ENCODE measurements around the gene MORN2. TPM values are rescaled to one million over a fixed set of nuclear protein-coding genes. Genes with fewer than 3 reads are reported as not detected.

MORN2 gene
- total RNA-seq, 1 donor from 2014 or later = 42.9 TPM

DNA sequence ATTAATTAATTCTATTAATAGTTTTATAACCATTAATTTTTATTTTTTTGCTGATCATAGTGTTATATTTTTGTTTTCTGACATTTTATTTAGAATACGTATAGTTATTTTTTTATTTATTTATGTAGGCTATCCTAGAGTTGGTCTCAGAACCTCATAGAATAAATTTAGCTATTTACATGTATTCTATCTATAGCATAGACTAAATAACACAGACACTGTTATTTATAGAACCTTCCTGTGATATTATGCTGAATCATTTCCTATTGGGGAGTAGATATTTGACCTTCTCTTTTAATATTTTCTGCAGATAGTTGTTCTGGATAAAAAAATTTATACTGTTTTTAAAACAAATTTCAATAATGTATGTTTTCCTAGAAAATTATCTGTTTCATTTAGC, 34.1 kb downstream of the MORN2 start:
- Histone ChIP-seq H3K9me3 (ENCODE audit: low read depth) (no peaks in the 10 kb centered on the region), H3K4me1 (no peaks in the 10 kb centered on the region), H3K36me3 (no peaks in the 10 kb centered on the region), H4K20me1 (ENCODE audit: low read depth) (no peaks in the 10 kb centered on the region), H3K79me2 (ENCODE audit: low read depth) (no peaks in the 10 kb centered on the region), H3K4me2 (no peak overlapping the region), H3K27ac (no peak overlapping the region), H3K9ac (no peak overlapping the region), H3F3A (ENCODE audit: low read depth) (no peaks in the 10 kb centered on the region), H3K27me3 (no peaks in the 10 kb centered on the region), H2AFZ (replicated peaks) (no peak overlapping the region), H3K4me3 (no peak overlapping the region)
- no peaks in the 10 kb centered on the region for H3K4me1 Mint-ChIP-seq
- peaks cover under 1% of the 10 kb centered on the region for H3K27me3 Mint-ChIP-seq (ENCODE audit: insufficient read depth, low read depth)
- no peaks in the 10 kb centered on the region for H3K9me3 Mint-ChIP-seq
- H3K4me3 Mint-ChIP-seq = no peak overlapping the region
- TF ChIP-seq EZH2phosphoT487 (IDR thresholded peaks at IDR 0.05) = no peak
- TF ChIP-seq EZH2 (IDR thresholded peaks at IDR 0.05) = no peak
- TF ChIP-seq, protein P1, sequence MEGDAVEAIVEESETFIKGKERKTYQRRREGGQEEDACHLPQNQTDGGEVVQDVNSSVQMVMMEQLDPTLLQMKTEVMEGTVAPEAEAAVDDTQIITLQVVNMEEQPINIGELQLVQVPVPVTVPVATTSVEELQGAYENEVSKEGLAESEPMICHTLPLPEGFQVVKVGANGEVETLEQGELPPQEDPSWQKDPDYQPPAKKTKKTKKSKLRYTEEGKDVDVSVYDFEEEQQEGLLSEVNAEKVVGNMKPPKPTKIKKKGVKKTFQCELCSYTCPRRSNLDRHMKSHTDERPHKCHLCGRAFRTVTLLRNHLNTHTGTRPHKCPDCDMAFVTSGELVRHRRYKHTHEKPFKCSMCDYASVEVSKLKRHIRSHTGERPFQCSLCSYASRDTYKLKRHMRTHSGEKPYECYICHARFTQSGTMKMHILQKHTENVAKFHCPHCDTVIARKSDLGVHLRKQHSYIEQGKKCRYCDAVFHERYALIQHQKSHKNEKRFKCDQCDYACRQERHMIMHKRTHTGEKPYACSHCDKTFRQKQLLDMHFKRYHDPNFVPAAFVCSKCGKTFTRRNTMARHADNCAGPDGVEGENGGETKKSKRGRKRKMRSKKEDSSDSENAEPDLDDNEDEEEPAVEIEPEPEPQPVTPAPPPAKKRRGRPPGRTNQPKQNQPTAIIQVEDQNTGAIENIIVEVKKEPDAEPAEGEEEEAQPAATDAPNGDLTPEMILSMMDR (IDR thresholded peaks at IDR 0.05) = no peak
- no peaks in the 10 kb centered on the region for H3K36me3 Mint-ChIP-seq
- H3K27ac Mint-ChIP-seq = no peak overlapping the region
- DNase-seq (ENCODE audit: low spot score) = no peak

DNA sequence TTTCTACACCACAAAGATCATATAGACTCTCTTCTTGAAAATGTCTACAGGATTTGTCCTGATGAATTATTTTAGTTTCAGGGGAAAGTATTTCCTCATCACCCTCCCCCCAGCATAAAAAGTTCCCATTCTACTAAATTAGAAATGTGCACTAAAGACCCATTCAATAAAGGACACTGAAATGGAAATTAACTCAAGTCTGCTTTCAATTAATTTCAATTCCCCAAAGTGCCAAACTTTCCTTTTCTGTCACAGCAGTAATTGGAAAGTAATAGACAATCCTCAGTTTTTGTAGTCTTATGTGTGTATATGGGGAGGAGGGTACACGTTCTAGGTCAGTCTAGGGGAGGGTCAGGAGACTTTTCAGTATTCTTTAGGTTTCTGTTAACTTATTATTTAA, 35.4 kb downstream of the MORN2 start:
- Histone ChIP-seq H3K4me2 (no peak overlapping the region), H3F3A (ENCODE audit: low read depth) (no peaks in the 10 kb centered on the region), H3K36me3 (no peaks in the 10 kb centered on the region), H3K79me2 (ENCODE audit: low read depth) (no peaks in the 10 kb centered on the region), H3K9ac (no peak overlapping the region), H4K20me1 (ENCODE audit: low read depth) (no peaks in the 10 kb centered on the region), H3K27me3 (no peaks in the 10 kb centered on the region), H3K27ac (no peak overlapping the region), H2AFZ (replicated peaks) (no peak overlapping the region), H3K4me3 (no peak overlapping the region), H3K9me3 (ENCODE audit: low read depth) (no peaks in the 10 kb centered on the region), H3K4me1 (no peaks in the 10 kb centered on the region)
- no peak for TF ChIP-seq EZH2 (IDR thresholded peaks at IDR 0.05)
- TF ChIP-seq, protein P1 (IDR thresholded peaks at IDR 0.05) = no peak
- TF ChIP-seq EZH2phosphoT487 (IDR thresholded peaks at IDR 0.05) = no peak
- no peaks in the 10 kb centered on the region for H3K9me3 Mint-ChIP-seq
- no peaks in the 10 kb centered on the region for H3K4me1 Mint-ChIP-seq
- H3K36me3 Mint-ChIP-seq = no peaks in the 10 kb centered on the region
- H3K27me3 Mint-ChIP-seq (ENCODE audit: insufficient read depth, low read depth) = no peaks in the 10 kb centered on the region
- DNase-seq (ENCODE audit: low spot score) = no peak
- H3K4me3 Mint-ChIP-seq = no peak overlapping the region
- no peak overlapping the region for H3K27ac Mint-ChIP-seq

DNA sequence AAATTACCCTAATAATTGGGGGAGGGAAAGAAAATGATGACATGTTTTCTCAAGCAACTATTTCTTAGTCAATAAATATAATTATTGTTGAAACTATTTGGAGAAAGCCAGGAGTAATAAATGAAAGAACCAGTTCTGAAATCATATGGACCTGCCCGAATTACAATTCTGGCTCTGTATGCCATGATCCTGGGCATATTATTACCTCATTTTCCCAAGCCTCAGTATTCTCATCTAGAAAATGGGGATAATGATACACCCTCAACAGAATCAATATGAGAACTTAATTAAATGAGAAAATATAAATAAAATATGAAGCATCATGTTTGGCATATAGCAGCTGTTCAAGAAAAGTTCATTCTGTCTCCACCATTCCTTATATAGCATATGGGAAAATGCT, 36.8 kb downstream of the MORN2 start:
- Histone ChIP-seq H3K27ac (no peak overlapping the region), H3K4me1 (no peaks in the 10 kb centered on the region), H3K9ac (no peak overlapping the region), H3K4me2 (no peak overlapping the region), H3K36me3 (no peaks in the 10 kb centered on the region), H2AFZ (replicated peaks) (no peak overlapping the region), H3K79me2 (ENCODE audit: low read depth) (no peaks in the 10 kb centered on the region), H3K4me3 (no peak overlapping the region), H4K20me1 (ENCODE audit: low read depth) (no peaks in the 10 kb centered on the region), H3F3A (ENCODE audit: low read depth) (no peaks in the 10 kb centered on the region), H3K9me3 (ENCODE audit: low read depth) (no peaks in the 10 kb centered on the region), H3K27me3 (no peaks in the 10 kb centered on the region)
- Mint-ChIP-seq H3K36me3 (no peaks in the 10 kb centered on the region), H3K27me3 (ENCODE audit: insufficient read depth, low read depth) (no peaks in the 10 kb centered on the region), H3K4me1 (no peaks in the 10 kb centered on the region), H3K27ac (no peak overlapping the region), H3K9me3 (no peaks in the 10 kb centered on the region), H3K4me3 (no peak overlapping the region)
- no peak for DNase-seq (ENCODE audit: low spot score)
- TF ChIP-seq, protein P1 (IDR thresholded peaks at IDR 0.05) = no peak
- no peak for TF ChIP-seq EZH2phosphoT487 (IDR thresholded peaks at IDR 0.05)
- TF ChIP-seq EZH2 (IDR thresholded peaks at IDR 0.05) = no peak
